B cell (primary cell): ENCODE data around the gene CBFB.

Experiments
- CTCF ChIP-seq: fragments of 200-600 bp; IDR thresholded peaks from one replicate; pipeline ENCODE4 v1.8.0; 2022; ENCODE audit warnings: antibody characterized with exemption, mild to moderate bottlenecking
- EZH2 ChIP-seq: IDR thresholded peaks from 2 replicates; pipeline ENCODE4 v1.6.1; 2012; ENCODE audit warnings: borderline replicate concordance, low read depth, mild to moderate bottlenecking, moderate library complexity, low read length; ENCODE audit not compliant: insufficient read depth, poor library complexity, severe bottlenecking

- TF ChIP-seq CTCF (no peak), EZH2 (no peak)
Measured at GRCh38 chr16:67144943-67145342, 116.0 kb downstream of the CBFB start.
